Stimulated activated naive B cell treated with anti-CD40 and anti-IgM and Interleukin-4, amounts not matched to agents 10 μg/mL and 1 μg/mL and 100 μg/mL, for 72 hours (primary cell): Measurements from ENCODE around the gene MBL2.

Experiments used
- ATAC-seq, 2 donors: fragments of 150-1000 bp; cut with Tn5 transposase; replicated peaks; 2 replicates each; pipeline ENCODE4 v1.10.0; 2021; ENCODE audit warnings: moderate library complexity in 1 of 2
- DNase-seq: peaks from one replicate; pipeline ENCODE4 v3.0.0; 2021
- H3K27ac Mint-ChIP-seq: one replicate; pipeline ENCODE4 v1.8.0; 2022; ENCODE audit warnings: mild to moderate bottlenecking, mixed read lengths
- H3K27me3 Mint-ChIP-seq, 2 donors: one replicate each; pipeline ENCODE4 v1.8.0; 2022; ENCODE audit warnings: mixed read lengths in 2 of 2
- H3K36me3 Mint-ChIP-seq, 2 donors: one replicate each; pipeline ENCODE4 v1.8.0; 2022; ENCODE audit warnings: mixed read lengths in 2 of 2, mild to moderate bottlenecking in 1 of 2
- H3K4me1 Mint-ChIP-seq, 2 donors: one replicate each; pipeline ENCODE4 v1.8.0; 2022; ENCODE audit warnings: mixed read lengths in 2 of 2, mild to moderate bottlenecking in 1 of 2
- H3K4me3 Mint-ChIP-seq, 2 donors: one replicate each; pipeline ENCODE4 v1.8.0; 2022; ENCODE audit warnings: mild to moderate bottlenecking in 2 of 2, mixed read lengths in 2 of 2, moderate library complexity in 1 of 2
- H3K9me3 Mint-ChIP-seq, 2 donors: one replicate each; pipeline ENCODE4 v1.8.0; 2022; ENCODE audit warnings: mixed read lengths in 2 of 2, mild to moderate bottlenecking in 1 of 2

Gene MBL2

DNA sequence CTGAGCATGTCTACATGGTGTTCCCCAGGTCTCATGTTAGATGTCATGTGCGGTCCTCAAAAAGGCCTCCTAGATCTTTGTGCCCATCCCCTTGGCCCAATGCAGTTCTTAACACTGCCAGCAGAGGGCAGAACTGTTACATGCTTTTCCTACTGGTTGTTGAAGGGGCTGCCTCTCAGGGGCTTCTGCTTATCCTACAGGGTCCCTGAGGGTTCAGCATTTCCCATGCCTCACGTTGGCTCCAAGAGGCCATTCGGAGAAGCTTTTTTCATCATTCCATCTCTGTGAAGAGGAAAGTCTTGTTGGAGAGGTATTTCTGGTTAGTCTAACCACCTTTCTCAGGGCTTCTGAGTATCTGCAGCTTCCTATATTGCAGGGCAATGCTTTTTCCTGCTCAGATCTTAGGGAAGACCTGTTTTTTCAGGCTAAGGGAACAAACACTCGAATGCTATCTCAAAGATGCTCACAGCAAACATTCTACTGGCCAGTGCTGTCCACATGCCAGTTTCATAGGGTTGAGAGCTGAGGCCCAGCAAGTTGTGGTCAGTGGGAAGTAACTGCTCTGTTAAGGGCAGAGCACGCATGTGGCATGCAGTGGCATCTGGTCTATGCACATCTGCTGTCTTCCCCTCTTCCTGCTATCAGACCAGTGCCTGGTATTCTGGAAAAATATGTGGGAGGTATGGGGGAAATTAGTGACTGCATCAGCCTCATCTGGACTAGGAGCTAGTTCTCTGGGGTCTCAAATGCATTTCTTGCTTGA, 31.5 kb downstream of the MBL2 start:
- Mint-ChIP-seq H3K27me3 (no peaks in the 10 kb centered on the region), H3K9me3 (no peaks in the 10 kb centered on the region), H3K4me3 (no peak overlapping the region), H3K36me3 (no peaks in the 10 kb centered on the region), H3K4me1 (no peaks in the 10 kb centered on the region), H3K27ac (no peak overlapping the region)
- DNase-seq (peak; percentile 31), ATAC-seq (peak; percentile 51 to 59)

GRCh38 chr10:52740155-52740549, 32.4 kb downstream of the MBL2 start:
- H3K36me3 Mint-ChIP-seq, result no peaks in the 10 kb centered on the region

DNA sequence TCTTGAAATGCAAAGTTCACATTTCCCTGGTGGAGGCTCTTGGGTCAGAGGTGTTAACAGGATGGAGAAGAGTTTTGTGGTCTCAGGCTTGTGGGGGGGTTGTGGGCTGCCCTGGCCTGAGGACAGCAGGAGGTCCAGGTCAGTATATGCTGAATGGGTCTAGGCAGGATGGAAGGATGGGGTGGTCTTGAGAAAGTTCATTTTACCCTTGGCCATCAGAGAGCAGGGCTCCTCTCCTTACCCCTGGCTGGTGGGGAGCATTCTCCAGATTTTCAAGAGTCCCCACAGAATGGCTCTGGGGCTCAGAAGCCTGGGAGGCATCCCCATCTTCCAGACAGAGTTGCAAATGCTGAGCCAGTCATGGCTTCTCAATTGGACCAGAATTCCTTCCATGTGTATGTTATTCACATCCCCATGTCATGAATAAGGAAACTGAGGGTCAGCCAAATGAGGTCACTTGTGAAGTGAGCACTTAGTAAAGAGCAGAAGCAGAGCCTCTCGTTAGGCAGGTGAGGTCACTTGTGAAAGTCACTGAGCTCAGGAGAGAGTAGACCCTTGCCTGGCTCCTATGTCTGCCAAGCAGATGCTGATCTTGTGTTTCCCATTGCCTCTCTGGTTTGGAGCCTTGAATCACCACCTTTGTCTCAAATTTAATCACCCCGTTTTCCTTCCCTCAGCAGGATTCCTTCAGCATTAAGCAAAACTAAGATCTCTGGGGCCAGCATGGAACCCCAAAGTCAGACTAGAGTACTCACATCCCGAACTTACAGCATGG, 33.0 kb downstream of the MBL2 start:
- Mint-ChIP-seq H3K9me3 (no peaks in the 10 kb centered on the region), H3K27ac (no peak overlapping the region), H3K27me3 (no peaks in the 10 kb centered on the region), H3K36me3 (no peaks in the 10 kb centered on the region), H3K4me1 (no peaks in the 10 kb centered on the region), H3K4me3 (no peak overlapping the region)
- DNase-seq (no peak), ATAC-seq (no peak)

More at GRCh38 chr10:52740155-52740549, 32.4 kb downstream of the MBL2 start:
- Mint-ChIP-seq H3K27ac (no peak overlapping the region), H3K9me3 (no peaks in the 10 kb centered on the region), H3K4me1 (no peaks in the 10 kb centered on the region), H3K27me3 (no peaks in the 10 kb centered on the region), H3K4me3 (no peak overlapping the region)
- no peak for DNase-seq
- no peak for ATAC-seq

- Mint-ChIP-seq H3K4me3 (no peak overlapping the region), H3K4me1 (no peaks in the 10 kb centered on the region), H3K36me3 (no peaks in the 10 kb centered on the region), H3K27ac (no peak overlapping the region), H3K27me3 (no peaks in the 10 kb centered on the region), H3K9me3 (no peaks in the 10 kb centered on the region)
- ATAC-seq (no peak), DNase-seq (no peak)
These were observed 33.6 kb downstream of the MBL2 start for GRCh38 chr10:52738951-52739350.

DNA sequence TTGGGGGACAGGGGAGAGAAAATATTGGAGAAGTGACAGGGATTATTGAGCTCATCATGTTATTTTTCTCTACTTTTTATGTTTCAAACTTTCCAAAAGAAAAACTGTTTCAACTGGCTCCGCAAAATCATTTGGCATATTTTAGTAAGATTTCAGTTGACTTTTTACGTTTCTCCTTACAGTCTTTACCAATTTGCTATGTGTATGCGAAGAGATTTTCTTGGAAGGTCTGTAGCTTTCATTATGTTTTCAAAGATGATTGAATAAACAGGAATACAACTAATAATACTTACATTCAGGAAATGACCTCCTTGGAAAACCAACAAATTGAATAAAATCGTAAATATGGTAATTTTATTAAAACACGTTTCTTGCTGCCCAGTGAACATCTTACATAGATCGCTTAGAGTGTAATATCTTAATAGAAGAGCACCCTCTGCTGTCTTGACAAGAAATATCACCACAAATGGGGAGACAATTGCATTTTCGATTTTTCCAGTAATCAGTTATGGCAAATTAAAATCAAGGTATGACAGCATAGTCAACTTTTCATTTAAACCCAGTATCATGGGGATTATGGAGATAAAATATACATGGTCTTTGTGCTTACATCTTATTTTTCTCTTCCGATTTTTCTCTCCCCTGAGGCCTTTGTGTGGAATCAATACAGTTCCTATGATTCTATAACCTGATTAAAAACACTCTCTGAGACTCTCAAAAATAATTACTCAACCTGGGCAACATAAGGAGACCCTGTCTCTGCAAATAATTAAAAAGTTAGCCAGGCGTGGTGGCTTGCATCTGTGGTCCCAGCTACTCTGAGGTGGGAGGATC, 43.1 kb downstream of the MBL2 start:
- Mint-ChIP-seq H3K36me3 (no peaks in the 10 kb centered on the region), H3K4me3 (no peak overlapping the region), H3K4me1 (no peaks in the 10 kb centered on the region), H3K9me3 (peaks cover 0 to 2% of the 10 kb centered on the region in 2 donors), H3K27ac (no peak overlapping the region), H3K27me3 (no peaks in the 10 kb centered on the region)
- ATAC-seq (peak; percentile 36 to 43), DNase-seq (no peak)

DNA sequence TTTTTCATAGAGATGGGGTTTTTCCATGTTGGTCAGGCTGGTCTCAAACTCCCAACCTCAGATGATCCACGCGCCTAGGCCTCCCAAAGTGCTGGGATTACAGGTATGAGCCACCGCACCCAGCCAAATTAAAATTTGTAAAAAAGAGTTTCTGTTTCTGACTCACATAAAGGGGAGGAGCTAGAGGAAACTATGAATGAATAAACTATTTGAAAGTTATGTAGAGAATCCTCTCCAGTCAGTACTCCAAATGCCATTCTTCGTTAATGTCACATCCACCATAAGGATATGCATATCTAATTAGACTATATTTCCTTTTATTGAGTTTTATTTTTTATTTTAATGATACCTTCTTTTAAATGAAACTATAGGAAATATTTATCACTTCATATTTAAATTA, 52.6 kb downstream of the MBL2 start:
- Mint-ChIP-seq H3K27me3 (no peaks in the 10 kb centered on the region), H3K4me3 (no peak overlapping the region), H3K4me1 (no peaks in the 10 kb centered on the region), H3K27ac (no peak overlapping the region), H3K9me3 (peaks cover 0 to 2% of the 10 kb centered on the region in 2 donors), H3K36me3 (no peaks in the 10 kb centered on the region)
- ATAC-seq (no peak), DNase-seq (no peak)
